Iris pigment epithelial cell (primary cell): ENCODE measurements around the gene STAC2.
"Not testable (repeated sequence)": the region's sequence is repeated elsewhere in the genome, so short reads cannot be mapped to it uniquely, and the experiment has no call there.

Experiments used
- DNase-seq: peaks from one replicate; pipeline ENCODE4 v3.0.0-alpha.2; 2011; ENCODE audit warnings: low read depth

STAC2 gene

DNA sequence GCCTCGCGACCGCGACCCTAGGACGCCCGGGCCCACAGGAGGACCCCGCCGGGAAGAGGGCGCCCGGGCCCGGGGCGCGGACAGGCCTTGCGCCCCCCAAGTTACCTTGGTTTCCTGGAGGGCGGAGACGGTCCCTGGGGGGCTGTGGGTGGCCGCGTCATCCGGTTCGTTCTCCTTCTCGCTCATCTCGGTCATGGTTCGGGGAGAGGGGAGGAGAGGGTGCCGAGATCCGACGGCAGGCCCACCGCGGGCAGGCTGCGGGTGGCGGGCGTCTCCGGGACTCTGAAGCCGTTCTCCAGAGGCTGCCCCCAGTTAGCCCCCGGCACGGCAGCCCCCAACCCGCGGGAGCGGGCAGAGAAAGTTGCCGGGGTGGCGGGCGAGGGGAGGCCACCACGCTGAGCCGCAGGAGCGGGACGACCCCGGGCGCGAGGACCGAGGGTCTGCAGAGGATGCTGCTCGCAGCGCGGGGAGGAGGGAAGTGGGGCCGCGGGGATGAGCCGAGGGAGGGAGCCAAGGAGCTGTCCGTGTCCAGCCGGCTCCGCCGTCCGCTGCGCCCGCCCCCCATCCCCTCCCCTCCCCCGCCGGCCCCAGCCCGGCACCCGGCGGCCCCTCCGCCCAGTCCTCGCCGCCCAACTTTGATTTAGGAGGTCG, at the start of gene STAC2:
Gene STAC2, minus strand, starts transcription at position 638 of the 651 bp plus-strand sequence. Its CDS starts 443 bp downstream, at position 195.
- no peak for DNase-seq

DNA sequence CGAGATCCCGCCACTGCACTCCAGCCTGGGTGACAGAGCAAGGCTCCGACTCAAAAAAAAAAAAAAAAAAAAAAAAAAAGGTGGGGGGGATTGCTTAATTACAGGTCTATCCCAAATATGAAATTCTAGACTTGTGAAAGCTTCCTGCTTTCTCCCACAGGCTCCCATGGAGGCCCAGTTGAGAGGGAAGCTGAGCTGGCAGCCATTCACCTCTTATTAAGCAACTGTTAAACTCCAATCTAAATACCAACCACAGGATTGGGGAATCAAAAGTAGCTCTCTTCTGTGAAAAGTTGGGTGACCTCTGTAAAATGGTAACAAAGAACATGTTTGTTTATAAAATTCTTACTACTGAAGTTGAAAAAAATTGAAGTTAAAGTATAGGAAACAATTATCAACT, 45.8 kb upstream of the STAC2 start:
- DNase-seq: peak; percentile 55

DNA sequence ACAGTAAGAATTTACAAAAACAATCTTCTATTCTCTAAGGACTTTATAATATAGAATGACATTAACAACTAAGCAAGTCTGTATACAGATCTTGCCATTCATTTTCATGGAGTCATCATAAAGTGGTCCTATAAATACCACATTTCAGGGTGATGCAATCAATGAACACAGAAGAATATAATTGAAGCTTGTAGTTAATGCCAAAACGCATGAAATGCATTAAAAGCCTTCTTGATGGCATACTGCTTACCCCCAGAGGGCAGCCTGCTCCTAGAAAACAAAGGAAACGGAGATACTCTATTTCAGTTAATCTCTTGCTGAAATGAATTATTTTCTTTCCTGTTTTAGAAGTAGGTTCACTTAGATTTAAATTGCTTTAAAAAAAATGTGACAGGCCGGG, 45.2 kb upstream of the STAC2 start:
- peak; percentile 73 for DNase-seq

DNA sequence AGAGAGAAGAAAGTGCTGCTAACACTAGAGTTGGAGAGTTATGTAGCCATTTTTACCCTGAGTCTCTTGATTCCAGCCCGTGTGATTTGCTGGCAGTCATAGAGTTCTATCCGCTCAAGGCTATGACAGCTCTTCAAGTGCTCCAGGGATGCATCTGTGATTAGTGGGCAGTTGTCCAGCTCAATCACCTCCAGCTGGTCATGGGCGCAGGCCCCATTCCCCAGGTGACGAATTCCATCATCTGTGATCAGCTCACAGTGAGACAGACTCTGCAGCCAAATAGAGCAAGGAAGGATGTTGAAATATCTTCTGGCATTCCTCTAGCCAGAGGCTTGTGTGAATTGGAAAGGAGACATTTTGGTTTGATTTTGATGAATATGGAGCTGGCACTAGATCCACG, 38.4 kb upstream of the STAC2 start:
- DNase-seq: no peak

GRCh38 chr17:39261286-39261685, 35.5 kb upstream of the STAC2 start:
- DNase-seq: no peak

DNA sequence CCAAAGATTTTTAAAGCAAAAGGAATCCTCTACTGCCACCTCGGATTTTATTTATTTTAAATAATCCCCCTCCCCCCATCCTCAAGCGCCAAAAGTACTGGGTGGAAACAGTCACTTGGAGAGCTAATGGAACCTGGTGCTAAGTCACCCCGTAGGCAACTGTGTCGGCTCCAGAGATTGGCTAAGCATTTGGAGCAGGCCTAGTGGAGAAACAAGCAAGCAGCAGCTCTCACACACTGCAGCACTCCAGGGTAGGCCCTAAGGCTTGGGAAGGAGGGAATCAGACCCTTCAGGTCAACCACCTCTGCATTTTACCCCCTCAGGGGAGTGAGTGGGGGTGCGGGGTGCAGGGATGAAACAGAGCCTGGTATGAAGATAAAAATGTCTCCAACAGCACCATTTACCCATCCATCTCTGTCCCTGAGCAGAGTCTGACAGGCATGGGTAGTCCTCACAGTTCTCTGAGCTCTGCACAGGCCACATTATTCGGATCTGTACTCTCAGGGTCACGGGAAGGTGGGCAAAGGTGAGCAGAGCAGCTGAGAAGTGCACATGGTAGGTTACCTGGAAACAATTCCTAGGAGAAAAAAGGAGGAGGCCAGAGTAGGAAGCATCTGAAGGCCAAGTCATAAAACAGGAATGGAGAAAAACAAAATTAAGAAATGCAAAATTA, 27.2 kb upstream of the STAC2 start:
- DNase-seq: no peak

DNA sequence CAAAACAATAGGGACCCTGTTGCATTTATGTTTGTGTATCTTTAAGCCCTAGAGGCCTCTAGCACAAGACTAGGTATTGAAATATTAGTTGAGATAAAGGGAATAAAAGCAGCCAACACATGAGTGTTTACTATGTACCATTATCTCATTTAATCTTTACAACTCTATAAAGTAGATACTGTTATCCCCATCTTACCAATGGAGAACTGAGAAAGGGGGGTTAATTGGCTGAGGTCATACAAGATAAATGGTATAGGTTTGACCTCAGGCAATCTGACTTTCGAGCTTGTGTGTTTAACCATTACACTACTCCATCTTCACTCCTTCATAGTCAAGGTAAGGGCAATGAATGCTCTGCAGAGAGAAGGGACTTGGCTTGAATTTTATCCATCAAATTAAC, 26.3 kb upstream of the STAC2 start:
- no peak for DNase-seq

- not testable (repeated sequence) for DNase-seq
Measured at GRCh38 chr17:39250076-39250475, 24.3 kb upstream of the STAC2 start.

DNA sequence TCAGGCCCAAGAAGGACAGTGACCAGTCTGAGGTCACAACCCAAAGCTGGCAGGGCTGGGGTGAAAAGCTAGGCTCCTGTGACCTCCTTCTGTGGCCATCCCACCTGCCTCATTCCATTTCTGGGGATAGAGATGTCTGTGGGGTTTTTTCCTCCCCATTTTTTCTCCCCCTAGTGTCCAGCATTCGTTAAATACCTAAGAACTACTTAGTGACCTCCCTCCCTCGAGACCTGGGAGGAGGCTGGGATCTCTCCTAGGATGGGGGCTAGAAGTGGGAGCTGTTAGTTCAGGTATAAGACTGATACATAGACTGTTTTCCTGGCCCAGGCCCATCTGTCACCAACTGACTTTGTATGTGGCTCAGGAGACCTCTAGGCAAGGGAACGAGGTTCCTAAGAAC, 20.5 kb upstream of the STAC2 start:
- DNase-seq: no peak

DNA sequence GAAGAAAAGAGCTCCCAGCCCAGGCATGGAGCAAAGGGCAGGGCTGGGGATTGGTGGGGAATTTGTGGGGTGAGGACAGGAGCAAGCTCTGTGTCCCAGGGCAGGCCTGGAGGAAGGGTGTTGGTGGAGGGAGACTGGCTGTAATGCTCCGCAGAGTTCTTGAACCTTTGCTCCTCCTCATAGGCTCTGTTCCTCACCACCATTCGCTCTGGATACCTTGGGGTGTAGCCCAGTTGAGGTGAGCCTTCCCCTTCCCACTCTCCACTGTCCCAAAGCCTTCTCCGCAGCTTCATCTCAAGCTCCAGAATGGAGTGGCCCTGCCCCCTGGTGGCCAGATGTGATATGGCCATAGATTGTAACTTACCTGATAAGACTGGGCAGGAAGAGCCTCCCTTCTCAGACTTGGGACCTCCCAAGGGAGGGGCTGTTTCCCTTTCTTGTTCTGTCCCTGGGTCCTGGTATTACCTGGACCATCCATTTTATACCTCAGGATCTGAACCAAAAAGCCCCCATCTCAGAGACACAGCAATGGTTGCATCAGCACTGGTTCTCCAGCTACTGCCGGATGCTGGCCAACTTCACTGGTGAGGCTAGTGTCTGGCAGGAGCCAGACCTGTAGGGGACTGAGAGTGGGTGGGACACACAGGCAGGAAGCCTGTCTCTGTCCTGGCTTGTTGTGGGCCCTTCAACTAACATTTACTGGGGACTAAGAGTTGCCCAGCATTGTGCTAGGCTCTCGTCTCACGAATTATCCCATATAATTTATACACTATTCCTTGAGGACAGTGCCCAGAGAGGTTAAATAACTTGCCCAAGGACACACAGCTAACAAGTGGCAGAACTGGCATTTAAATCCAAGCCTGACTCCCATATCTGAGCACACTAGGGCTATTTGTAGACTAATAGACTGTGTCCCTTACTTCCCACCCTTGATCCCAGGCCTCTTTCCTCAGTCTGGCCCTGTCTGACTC, 19.1 kb upstream of the STAC2 start:
- DNase-seq: peak; percentile 73

- DNase-seq: no peak
Measured at GRCh38 chr17:39244016-39244599, 18.4 kb upstream of the STAC2 start.

- no peak for DNase-seq
Measured at GRCh38 chr17:39243155-39243554, 17.4 kb upstream of the STAC2 start.

DNA sequence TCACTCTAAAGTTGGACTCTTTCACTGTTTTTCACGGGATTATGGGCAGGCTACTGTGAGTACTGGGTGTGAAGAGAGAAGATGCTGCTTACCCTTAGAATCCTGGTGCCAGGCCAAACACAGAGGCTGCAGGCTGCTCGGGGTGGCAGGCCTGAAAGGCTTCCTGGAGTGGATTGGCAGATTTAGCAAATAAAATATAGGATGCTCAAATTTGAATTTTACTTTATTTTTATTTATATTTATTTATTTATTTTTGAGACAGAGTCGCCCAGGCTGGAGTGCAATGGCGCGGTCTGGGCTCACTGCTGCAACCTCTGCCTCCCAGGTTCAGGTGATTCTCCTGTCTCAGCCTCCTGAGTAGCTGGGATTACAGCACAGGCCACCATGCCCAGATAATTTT, 14.9 kb upstream of the STAC2 start:
- no peak for DNase-seq

- peak; percentile 15 for DNase-seq
Measured at GRCh38 chr17:39239640-39240314, 14.0 kb upstream of the STAC2 start.

GRCh38 chr17:39238311-39238972, 12.7 kb upstream of the STAC2 start:
- DNase-seq: no peak

GRCh38 chr17:39237586-39237985, 11.8 kb upstream of the STAC2 start:
- no peak for DNase-seq

DNA sequence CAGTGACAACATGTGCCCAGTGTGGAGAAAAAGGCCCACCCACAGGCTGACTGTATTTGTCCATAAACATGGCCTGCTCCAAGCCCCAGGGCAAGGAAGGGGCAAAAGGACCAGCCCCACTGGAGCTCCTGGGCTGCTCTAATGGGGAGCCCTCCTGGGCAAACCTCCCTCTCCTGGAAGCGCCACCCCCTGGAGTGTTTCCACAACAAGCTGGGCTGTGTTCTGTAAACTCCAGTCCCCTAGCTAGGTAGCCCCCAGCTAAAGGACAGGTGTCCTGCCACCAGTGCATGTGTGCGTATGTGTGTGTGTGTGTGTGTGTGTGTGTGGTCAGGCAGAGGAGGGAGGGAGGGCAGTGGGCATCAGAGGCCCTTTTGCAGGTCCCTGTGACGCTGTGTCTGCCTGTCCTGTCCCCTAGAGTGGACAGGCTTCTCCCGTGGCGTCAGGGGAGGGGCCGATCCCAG, 11.3 kb upstream of the STAC2 start:
- DNase-seq: no peak

DNA sequence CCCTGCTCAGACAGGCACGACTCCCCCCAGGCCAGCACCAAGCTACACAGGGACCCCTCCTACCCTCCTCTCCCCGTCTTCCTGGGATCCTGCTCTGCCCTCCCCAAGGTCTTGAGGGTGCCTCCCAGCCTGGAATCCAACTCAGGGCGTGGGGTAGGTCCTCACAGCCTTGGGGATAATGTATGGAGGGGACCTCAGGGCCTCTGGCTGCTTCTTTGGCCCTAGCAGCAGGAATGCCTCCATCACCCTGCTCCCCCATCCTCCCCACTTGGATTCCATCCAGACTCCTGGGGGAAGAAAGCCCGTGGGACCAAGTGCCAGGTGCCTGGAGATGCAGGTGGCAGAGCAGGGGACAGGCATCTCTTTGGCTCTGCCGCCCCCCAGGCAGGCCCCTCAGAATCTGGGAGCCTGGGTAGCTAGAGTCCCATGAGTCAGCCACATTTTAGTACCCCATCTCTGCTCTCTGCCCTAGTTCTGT, 10.7 kb upstream of the STAC2 start:
- DNase-seq: no peak

DNA sequence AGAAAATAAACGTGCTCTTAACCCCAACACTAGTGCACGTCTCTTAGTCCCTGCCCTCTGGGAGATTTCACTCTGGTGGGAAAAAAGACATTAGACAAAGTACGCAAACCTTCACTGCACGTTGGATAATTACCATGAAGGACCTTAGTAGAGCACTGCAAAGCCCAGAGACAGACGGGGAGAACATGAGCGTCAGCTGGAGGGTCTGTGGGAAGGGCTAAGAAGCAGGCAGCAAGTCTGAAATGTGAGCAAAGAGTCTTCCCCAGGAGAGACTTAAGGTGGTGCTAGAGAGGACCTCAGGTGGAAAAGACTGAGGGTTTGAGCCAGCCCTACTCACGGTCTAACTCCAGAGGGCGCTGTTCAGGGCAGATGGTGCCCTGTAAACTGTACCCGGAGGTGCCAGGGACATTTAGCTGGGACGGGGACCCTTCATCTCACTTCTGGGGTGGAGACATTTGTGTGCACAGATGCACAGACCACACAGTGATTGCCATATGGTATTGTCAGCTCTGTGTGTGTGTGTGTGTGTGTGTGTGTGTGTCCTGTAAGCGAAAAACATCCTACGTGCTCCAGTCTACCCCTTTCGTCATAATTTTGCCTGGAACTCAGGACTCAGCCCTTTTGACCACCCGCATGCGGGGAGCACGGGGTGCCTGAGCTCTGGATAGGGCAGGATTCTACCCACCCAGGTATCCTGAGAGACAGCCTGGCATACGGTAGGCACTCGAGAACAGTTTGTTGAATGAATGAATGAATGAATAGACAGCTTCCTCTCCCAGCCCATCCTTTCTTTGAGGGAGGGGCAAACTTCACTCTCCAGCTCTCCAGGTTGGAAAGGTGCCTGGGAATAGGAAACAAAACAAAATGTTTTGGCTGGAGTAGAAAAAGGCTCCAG, 10.1 kb upstream of the STAC2 start:
- DNase-seq: peak; percentile 66
